ENCODE data around the gene CDH4.
"Not testable (repeated sequence)": the region's sequence is repeated elsewhere in the genome, so short reads cannot be mapped to it uniquely, and the experiment has no call there.

Gene CDH4

DNA sequence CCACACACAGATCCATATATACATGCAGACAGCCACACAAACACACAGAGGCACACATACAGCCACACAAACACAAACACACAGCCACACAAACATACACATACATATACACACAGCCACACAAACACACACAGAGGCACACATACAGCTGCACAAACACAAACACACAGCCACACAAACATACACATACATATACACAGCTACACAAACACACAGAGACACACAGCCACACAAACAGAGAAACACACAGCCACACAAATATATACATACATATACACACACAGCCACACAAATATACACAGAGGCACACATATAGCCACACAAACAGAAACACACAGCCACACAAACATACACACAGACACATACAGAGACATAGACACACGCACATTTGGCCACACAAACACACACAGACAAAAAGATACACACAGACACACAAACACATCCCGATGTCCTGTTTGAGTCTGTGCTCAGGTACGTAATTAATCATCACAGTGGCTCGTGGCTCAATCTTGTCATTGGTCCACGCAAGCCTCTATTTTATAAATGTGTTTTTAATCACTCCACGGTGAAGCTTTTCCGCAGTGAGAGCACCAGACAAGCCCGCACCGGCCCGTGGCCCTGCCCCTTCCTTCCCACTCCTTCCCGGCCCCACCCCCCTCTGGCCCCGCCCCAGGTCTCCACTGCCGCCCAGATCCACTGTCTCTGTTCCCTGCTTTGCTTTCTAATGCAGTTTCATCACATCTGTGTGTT lies 135.3 kb downstream of the CDH4 start:
- no peak for DNase-seq (ENCODE audit: low spot score)

DNA sequence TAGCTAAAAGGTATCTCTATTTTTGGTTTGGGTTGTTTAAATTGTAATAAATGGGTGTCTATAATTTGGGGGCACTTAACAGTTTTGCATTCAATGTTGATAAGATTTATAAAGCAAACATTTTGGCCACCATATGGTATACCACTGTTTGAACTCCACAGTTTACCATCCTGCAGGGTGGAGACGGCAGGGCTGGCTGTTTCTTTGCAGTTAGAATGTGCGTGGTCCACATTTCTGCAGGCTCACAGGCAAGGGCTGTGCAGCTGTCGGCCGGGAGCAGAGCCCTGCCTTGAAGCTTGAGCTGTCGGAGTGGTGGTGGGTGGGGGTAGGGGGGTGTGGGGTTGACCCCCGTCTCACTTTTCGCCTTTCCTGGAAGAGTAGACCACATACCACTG lies 135.9 kb downstream of the CDH4 start:
- no peak for DNase-seq (ENCODE audit: low spot score)

DNA sequence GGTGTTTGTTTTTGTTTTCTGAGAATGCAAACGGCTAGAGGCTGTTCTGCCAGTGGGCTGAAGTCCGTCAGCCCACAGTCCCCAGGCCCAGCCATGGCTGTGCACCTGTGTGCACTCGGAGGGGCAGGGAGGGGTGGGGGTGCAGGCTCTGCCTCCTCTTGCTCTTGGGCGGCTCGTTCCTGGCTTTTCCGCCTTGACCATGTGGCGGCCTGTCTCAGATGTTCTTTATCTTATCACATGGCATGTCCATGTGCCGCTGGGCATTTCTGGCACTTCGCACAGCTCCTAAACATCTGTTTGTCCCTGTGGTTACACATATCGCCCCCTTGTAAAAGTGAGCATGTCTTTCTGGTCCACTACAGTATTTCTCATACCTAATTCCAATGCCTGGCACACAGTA lies 137.0 kb downstream of the CDH4 start:
- DNase-seq (ENCODE audit: low spot score): no peak

DNA sequence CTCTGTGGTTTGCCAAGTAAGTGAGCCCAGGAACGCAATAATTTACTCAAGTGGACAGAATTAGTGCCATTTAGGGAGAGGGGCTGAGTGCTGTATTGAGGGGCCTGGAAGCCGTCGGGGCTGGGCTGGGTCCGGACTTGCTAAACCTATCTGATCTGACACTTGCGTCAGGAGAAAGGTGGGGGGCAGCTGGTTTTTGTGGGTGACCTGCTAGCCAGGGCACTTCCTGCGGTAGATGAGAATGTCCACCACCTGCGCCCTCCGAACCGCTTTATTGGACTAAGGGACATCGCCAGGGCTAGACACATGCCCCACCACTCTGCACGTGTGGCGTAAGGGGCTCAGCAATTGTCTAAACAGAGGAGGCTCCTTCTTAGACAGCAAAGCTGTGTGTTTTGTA lies 139.1 kb downstream of the CDH4 start:
- no peak for DNase-seq (ENCODE audit: low spot score)

DNA sequence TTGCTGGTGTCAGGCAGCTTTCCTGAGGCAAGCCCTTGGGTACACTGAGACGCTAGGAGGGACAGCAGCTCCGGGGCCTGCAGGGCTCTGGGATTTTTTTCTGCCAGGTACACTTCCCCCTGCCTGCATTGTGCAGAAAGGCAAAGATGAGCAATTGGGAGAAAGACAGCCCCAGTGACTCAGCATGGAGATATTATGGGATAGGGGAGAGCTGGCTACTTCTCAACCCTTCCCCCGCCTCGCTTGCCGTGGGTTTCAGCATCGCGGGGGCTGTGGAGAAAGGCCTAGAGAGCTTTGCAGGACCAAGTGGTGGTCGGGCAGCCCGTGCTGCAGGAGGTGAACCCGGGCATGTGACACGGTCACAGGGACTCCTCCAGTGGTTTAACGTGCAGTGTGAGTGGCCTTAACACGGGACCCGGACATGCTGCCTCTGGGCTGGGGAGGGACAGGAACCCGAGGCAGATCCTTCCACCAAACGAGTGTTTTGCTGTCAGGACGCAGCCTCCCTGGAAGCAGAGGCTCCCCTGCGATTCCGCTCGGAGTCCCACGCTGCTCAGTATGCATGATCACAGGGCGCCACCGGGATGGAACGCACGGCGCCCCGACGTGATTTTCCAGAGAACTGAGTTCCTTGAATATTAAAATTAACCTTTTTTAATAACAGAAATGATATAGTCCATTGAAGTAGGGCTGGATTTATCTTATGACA lies 139.9 kb downstream of the CDH4 start:
- no peak for DNase-seq (ENCODE audit: low spot score)

DNA sequence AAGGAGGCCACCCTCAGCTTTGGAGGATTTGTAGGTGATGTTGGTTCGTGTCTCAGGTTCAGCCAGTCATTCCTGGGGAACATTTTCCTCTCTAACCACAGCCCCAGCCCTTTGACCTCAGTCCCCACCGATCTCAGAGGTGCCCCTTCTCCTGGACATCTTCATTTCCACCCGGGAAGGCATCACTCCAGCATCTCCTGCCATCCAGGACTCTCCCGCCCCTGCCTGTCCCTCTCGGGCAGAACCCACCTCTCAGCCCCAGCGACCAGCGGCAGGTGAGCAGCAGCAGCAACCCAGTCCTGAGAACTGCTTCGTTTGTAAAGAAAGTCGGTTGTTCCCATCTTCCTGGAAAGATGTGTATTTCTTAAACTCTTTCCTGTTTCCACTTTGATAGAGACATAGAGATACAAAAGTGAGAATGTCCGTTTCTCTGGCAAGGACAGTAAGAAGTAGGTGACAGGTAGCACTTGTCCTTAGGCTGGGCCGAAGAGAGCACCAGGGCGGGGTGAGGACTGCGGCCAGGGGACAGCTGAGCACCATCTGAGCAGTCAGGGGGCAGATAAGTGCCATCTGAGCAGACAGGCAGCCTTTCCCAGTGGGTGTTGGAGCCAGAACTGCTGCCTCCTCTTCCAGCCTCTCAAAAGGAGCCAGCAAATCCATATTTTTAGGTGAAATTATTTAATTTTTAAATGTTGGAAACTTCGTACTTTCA lies 142.2 kb downstream of the CDH4 start:
- DNase-seq (ENCODE audit: low spot score): no peak

DNA sequence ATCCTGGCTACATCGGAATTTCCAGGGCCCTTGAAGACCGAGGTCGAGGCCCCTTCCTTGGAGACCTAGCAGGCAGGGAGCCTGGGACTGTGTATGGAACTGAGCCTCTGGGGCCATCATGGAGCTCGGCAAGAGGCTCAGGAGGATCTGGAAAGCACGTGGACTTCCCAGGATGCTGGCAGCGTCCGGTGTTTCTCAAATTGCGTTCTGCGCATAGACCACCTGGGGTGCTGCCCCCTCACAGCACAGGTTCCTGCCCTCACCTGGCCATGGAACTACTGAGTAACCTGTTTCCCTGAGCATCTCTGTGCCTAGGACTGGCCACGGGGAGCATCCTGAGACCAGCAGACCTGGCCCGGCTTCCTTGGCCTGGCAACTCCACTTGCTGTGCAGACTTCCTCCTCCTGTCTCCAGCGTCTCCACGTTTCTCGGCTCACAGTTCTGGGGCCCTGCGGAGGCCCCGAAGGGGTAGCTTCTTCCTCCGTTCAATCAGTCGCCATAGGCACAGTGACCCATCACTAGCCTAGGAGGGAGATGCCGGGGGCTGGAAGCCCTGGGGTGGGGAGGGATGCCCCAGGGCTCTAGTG lies 144.3 kb downstream of the CDH4 start:
- DNase-seq (ENCODE audit: low spot score): no peak

DNA sequence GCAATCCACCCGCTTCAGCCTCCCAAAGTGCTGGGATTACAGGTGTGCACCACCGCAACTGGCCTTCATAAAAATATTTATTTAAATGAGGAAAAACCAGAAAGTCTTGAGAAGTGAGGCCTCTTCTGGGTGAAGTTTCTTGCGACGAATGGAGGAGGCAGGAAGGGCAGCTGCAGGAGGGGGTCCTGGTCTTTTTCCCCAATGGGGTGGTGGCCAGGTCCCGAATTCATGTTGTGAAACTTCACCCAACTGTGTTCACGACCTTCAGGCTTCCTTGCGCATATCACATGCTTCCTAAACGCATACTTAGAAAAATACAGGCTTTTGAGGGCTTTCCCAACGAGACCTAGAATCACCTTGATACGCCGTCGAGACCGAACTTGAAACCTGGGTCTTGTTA lies 145.1 kb downstream of the CDH4 start:
- DNase-seq (ENCODE audit: low spot score): no peak

DNA sequence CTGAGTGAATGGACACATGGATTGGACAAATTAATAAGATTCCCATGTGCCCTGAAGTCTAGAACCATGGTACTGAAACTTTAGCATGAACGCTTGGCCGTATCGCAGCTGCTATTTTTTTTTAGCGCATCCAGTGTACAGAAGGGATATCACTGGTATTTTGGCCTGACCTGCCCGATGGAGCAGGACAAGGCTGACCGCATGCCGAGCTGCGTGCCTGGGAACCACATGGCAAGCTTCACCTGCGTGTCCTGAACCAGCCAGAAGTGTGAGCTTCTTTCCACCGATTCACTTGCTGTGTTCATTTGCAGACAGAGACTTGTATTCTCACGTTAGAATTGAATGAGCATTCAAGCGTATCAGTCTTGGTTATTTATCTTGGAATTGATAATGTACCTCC lies 145.7 kb downstream of the CDH4 start:
- no peak for DNase-seq (ENCODE audit: low spot score)

DNA sequence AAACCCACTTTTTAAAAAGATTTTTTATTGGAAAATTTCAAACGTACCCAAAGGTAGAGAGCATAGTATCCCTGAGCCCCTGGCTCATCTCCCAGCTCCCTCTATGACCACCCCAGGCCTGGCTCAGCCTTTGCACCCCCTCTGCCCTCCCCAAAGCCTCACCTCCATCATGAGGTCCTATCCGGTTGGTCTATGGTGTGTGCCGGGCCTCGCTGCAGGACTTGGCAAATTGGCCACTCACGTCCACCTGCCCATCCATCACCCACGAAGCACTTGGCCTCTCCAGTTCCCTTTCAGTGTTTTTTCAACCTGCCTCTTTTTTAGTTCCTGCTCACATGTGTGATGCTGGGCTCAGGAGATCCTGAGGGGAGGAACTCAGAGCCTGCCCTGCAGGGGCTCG lies 147.4 kb downstream of the CDH4 start:
- no peak for DNase-seq (ENCODE audit: low spot score)

DNA sequence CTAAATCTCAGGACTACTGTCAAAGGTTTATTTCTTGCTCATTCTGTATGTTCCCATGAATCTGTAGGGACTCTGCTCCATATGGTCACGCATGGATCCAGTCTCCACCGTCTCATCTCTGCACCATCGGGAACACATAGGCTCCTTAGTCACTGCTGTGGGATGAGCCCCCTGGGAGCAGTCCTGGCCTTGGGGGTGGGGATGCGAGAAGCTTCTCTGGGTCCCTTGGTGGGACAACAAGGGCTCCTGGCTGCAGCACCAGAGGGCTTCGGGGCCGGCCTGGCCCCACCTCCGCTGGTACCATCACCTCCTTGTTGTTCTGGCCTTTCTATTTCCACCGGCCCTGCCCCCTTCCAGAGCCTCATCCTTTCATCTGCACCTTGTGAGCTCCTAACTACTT lies 148.4 kb downstream of the CDH4 start:
- no peak for DNase-seq (ENCODE audit: low spot score)

DNA sequence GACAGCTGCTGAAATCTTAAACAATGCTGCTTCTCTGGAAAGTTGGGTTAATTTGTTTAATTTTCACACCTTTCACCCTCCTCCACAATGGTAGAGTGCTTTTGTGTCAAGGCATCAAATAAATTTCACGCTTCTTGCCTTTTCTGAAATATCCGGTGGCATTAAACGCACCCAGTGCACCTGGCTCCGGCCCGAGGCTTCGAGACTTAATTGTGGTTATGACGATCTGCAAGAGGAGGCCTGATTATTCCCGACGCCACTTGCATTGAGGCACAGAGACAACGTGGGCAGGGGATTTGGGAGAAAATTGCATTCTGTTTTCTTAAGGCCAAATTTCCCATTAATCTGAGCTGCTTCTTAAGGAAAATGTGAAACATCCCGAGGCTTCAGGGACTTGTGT lies 152.2 kb downstream of the CDH4 start:
- DNase-seq (ENCODE audit: low spot score): no peak

DNA sequence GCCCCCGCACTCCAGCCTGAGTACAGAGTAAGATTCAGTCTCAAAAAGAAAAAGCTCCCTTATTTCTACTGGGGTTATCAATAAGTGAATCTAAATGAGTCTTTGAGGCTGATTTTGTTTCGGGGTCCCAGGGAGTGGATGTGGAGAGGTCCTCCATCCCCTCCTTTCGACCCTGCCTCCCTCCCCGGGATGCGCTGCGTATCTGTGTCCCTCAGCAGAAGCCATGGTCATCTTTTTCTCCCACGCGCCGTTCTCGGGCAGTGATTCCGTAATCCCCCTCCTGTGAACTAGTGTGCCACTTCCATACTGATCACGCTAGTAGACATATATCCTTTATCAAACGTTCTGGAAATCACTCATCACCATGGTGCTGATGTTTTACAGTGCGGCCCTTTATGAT lies 152.9 kb downstream of the CDH4 start:
- no peak for DNase-seq (ENCODE audit: low spot score)

DNA sequence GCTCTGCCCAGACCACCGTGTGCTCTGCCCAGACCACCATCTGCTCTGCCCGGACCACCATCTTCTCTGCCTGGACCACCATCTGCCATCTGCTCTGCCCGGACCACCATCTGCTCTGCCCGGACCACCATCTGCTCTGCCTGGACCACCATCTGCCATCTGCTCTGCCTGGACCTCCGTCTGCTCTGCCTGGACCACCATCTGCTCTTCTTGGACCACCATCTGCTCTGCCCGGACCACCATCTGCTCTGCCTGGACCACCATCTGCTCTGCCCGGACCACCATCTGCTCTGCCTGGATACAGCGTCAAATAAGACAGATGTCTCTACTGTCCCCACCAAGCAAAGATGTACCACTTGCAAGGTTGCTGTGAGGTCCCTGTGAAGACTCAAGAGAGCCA lies 154.7 kb downstream of the CDH4 start:
- not testable (repeated sequence) for DNase-seq (ENCODE audit: low spot score)

DNA sequence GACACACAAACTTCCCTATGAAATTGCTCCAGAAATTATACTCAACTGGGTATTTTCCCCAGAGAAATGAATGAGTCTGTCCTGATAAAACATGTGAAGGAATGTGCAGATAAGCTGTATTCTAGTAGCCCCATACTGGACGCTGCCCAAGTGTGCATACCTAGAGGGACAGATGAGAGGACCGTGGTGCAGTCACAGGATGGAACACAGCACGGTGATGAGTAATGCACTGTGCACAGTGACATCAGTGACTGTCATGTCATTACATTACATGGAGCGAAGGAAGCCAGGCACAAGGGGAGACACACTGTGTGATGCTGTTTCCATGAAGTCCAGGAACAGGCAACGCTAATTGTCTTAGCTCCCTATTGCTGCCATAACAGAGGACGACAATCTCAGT lies 155.5 kb downstream of the CDH4 start:
- DNase-seq (ENCODE audit: low spot score): no peak

DNA sequence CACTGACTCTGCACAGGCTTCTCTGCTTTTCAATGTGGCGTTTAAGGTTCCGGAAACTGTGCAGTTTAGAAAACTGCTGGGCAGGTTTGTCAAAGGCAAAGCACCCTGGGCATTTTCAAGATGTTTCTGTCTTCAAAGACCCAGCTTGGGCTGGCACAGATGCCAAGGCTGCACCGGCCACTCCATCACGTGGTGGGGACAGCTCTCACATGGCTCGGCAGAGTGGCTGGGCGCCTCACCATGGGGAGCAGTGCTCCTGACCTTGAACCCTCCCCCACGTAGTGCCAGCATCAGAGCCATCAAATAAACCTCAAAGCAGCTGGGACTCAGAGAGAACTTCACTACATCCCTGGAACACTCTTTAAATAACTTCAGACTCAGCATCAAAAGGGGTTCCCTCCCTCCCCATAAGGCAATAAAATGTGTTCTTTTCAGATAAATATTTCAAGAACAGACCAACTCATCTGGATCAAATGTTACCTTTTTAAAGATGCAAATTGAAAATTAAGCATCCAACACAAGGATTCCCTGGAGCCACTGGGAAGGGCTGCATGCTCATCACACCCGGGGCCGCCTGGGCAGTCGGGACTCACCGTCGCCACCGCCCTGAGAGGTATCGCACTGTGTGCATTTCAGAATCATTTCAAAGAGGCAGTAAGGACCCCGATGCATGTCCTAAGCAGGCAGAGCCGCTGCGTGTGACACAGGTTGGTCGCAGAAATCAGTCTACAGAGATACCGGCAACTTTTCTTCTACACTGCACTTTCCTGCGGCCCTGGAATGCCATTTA lies 157.1 kb downstream of the CDH4 start:
- DNase-seq (ENCODE audit: low spot score): no peak

DNA sequence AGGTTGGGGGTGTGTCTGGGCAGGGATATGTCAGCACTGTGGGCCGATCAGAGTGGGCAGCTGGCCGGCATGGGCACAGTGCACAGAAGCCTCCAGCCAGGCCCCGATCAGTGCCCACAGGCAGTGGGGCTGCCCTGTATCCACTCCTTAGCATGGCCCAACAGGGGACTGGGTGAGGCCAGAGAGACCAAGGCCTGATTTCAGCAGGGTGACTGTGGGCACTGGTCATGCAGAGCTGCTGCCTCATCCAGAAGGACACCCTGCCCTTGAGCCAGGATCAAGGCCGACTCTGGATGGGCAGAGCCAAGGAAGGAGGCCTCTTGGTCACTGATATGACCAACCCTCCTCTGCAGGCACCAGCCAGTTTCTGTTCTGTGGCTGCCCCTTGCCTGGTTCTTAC lies 159.7 kb downstream of the CDH4 start:
- DNase-seq (ENCODE audit: low spot score): no peak

DNA sequence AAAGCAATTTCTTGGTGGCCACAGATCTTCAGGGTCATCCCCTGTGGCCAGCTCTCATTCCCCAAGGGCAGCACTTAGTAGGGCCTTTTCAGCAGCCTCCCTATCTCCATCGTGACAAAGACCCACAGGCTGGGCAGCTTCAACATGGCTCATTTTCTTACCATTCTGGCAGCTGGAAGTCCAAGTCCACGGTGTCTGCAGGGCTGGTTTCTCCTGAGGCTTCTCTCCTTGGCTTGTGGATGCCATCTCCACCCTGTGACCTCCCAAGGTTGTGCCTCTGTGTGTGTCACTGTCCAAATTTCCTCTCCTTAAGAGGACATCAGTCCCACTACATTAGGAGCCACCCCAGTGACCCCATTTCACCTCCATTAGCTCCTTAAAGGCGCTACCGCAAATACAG lies 161.7 kb downstream of the CDH4 start:
- no peak for DNase-seq (ENCODE audit: low spot score)

DNA sequence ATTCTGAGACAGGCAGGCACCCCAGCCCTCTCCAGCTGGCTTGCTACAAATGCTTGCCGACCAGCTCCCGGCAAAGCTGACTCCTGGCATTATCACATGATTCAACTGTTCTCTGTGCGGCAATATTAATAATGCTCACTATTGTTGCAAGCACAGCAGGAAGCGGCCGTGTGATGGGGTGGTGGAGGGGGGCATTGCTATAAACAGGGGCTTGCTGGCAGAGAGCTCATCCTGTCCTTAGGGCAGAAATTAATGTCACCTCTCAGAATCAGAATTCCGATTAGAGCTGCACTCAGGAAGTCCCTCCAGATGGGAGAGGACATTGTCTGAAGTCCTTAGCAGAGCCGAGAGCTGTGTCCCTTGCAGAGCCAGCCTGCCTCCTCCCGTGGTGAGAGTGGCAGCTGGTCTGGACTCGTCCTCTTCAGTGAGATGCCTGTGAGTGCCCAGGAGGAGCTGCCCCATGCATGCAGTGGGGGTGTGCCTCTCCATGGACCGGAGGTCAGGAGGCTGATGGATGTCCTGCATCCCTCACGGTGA lies 162.5 kb downstream of the CDH4 start:
- no peak for DNase-seq (ENCODE audit: low spot score)

DNA sequence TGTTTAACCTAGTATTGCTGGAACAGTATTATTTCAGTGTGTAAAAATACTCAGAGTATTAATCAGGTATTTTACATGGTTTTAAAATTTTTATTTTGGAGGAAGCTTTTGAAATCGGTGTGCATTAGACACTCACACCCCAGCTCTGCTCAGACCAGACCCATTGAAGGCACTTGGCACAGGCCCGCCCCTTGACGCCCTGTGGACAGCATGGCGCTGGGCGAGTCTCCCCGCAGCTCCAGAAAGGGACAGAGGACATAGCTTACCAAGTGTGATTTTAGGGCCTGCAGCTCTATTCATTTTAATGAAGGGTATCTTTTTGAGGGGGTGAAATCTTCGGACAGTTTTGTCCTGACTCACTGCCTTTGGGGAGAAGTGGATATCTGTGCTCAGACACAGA lies 164.5 kb downstream of the CDH4 start:
- no peak for DNase-seq (ENCODE audit: low spot score)

DNA sequence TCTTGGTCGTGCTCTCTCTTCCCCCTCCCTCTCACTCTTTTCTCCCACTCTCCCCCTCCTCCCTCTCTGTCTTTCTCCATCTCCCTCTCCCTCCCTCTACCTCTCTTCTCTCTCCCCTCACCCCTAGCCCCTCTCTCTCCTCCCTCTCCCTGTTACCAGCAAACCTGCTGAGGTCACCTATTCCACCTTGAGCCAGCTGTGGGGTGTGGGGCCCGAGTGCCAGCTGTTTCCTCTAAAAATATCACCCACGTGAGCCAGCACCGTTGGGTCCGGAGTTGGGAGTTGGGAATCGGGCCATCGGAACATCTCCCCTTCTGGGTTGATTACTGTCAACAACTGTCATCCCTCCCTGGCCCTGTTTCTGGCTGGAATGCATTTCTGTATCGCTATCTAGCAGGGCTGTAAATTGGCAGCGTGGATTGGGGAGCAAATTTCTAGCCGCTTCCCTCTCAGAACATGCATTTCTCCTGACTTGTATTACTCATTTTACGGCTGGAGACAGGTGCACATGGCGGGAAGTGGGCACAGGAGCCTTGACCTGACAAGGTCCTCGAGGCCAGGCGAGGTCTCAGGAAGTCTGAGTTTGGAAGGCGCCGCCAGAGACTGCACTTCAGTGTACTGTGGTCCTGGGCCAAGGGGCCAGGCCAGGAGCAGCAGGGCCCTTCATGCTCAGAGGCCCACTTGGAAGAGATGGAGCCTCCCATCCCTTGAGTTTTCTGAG lies 165.3 kb downstream of the CDH4 start:
- DNase-seq (ENCODE audit: low spot score): no peak
